ENCODE data around the gene MACROD2. TPM values are rescaled to one million over a fixed set of nuclear protein-coding genes. Genes with fewer than 3 reads are reported as not detected.

The MACROD2 gene
- total RNA-seq, 1 experiment from 2014 or later: 1.6 TPM

DNA sequence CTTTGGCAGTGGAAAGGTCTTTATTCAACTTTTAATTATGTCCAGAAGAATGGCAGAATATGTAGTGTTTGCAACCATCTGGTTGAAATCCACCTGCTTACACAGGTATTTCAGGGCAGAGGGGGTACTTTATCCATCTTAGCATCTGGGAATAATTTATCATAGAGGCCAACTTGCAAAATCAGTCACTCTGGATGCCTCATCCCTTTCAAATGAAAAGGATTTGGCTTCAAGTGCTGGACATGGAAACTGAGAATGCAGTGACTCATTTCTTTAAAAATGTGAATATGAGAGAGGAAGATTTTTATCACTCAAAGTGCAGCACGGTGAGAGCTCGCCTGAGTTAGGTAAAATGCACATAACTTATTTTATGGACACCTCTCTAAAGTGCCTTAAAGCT is 1819.6 kb downstream of the MACROD2 start:
- no peak overlapping the region for H2AK5ac ChIP-seq (ENCODE audit: insufficient read length, low read length)
- no peak overlapping the region for H2BK12ac ChIP-seq (ENCODE audit: insufficient read length, low read depth, low read length)
- TF ChIP-seq, protein P1, sequence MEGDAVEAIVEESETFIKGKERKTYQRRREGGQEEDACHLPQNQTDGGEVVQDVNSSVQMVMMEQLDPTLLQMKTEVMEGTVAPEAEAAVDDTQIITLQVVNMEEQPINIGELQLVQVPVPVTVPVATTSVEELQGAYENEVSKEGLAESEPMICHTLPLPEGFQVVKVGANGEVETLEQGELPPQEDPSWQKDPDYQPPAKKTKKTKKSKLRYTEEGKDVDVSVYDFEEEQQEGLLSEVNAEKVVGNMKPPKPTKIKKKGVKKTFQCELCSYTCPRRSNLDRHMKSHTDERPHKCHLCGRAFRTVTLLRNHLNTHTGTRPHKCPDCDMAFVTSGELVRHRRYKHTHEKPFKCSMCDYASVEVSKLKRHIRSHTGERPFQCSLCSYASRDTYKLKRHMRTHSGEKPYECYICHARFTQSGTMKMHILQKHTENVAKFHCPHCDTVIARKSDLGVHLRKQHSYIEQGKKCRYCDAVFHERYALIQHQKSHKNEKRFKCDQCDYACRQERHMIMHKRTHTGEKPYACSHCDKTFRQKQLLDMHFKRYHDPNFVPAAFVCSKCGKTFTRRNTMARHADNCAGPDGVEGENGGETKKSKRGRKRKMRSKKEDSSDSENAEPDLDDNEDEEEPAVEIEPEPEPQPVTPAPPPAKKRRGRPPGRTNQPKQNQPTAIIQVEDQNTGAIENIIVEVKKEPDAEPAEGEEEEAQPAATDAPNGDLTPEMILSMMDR (conservative IDR thresholded peaks at IDR 0.05): no peak
- Mint-ChIP-seq H3K9me3 (no peaks in the 10 kb centered on the region; a peak in 1 of 5 replicates), H3K4me3 (no peak overlapping the region), H3K27ac (no peak overlapping the region), H3K36me3 (ENCODE audit: insufficient read depth in 1 of 3, low read depth in 3 of 3) (no peaks in the 10 kb centered on the region), H3K4me1 (peaks cover 8% of the 10 kb centered on the region in 2 experiments), H3K27me3 (ENCODE audit: low read depth) (no peaks in the 10 kb centered on the region; the same call in 1 of the 2 replicates)
- H3K18ac ChIP-seq (ENCODE audit: insufficient read length, low read depth, low read length): no peak overlapping the region
- no peaks in the 10 kb centered on the region for H3K79me1 ChIP-seq (ENCODE audit: insufficient read depth, low read depth, low read length, poor library complexity, severe bottlenecking)
- no peak overlapping the region for H2BK15ac ChIP-seq (ENCODE audit: low read depth, low read length)
- no peak overlapping the region for H3K56ac ChIP-seq (ENCODE audit: insufficient read length, low read depth, low read length)
- no peak overlapping the region for H2BK120ac ChIP-seq (ENCODE audit: low read depth, low read length, poor library complexity, severe bottlenecking)
- H3K23ac ChIP-seq (ENCODE audit: insufficient read length, low read depth, low read length): no peak overlapping the region
- H3K4me1 ChIP-seq (ENCODE audit: insufficient read depth, low read length): peaks cover 3% of the 10 kb centered on the region; the same call in 1 of the 2 replicates
- no peak overlapping the region for H2AFZ ChIP-seq (ENCODE audit: low read length)
- no peak overlapping the region for H3K4ac ChIP-seq (ENCODE audit: low read depth, low read length)
- H4K8ac ChIP-seq (replicated peaks; ENCODE audit: insufficient read length, low read depth, low read length): no peak overlapping the region
- no CpG with 5 or more reads among the region's 2 CpGs for WGBS (ENCODE audit: extremely low coverage, insufficient read length, low lambda C conversion rate)
- H2BK5ac ChIP-seq (ENCODE audit: insufficient read length, low read length): no peak overlapping the region
- no peak overlapping the region for H3K9ac ChIP-seq (ENCODE audit: extremely low read depth, insufficient read length, low read length)
- no peak overlapping the region for H4K5ac ChIP-seq (ENCODE audit: insufficient read length, low read depth, low read length)
- DNase-seq: no peak
- H3K79me2 ChIP-seq (ENCODE audit: insufficient read depth, low read length): no peaks in the 10 kb centered on the region
- H4K91ac ChIP-seq (ENCODE audit: insufficient read length, low read depth, low read length): no peak overlapping the region
- H3T11ph ChIP-seq (ENCODE audit: low read length): no peak overlapping the region
- H3K4me2 ChIP-seq (ENCODE audit: insufficient read depth, insufficient read length, low read length): no peak overlapping the region
- no peak overlapping the region for H2BK20ac ChIP-seq (ENCODE audit: low read depth, low read length, poor library complexity, severe bottlenecking)
- no peaks in the 10 kb centered on the region for H4K20me1 ChIP-seq (ENCODE audit: control insufficient read depth, insufficient read depth, insufficient read length)
- no peaks in the 10 kb centered on the region for H3K23me2 ChIP-seq (ENCODE audit: insufficient read length, low read depth, low read length, poor library complexity, severe bottlenecking)
- H3K9me3 ChIP-seq (ENCODE audit: control insufficient read depth, low read depth, low read length): no peaks in the 10 kb centered on the region
- no peaks in the 10 kb centered on the region for H3K27me3 ChIP-seq (ENCODE audit: insufficient read depth, low read length)
- no peak overlapping the region for H3K14ac ChIP-seq (ENCODE audit: insufficient read depth, low read length)
- H3K27ac ChIP-seq (ENCODE audit: insufficient read length, low read depth, low read length): no peak overlapping the region

Measured in H9 (cell line).